Glomerular endothelial cell (primary cell): Measurements from ENCODE around the gene ABHD14A. TPM values are rescaled to one million over a fixed set of nuclear protein-coding genes. Genes with fewer than 3 reads are reported as not detected.
"Not testable (repeated sequence)": the region's sequence is repeated elsewhere in the genome, so short reads cannot be mapped to it uniquely, and the experiment has no call there.

ENCODE experiments used
- DNase-seq: peaks from one replicate; pipeline ENCODE4 v3.0.0-alpha.2; 2011; ENCODE audit warnings: low read depth, low spot score; ENCODE audit errors: extremely low read depth
- total RNA-seq: library from RNA; depleted of rRNA; stranded (reverse); fragments of >200 nt; gene quantifications from 2 replicates; pipeline ENCODE4 v1.2.3, GENCODE V29; 2015

ABHD14A gene
- total RNA-seq, result 13.5 and 17.0 TPM in 2 replicates

GRCh38 chr3:51974963-51975851, at the start of gene ABHD14A:
Gene ABHD14A (plus strand): TSS chr3:51975064. CDS start chr3:51975136, 72 bp downstream.
- DNase-seq, result no peak

- no peak for DNase-seq
Measured at GRCh38 chr3:51927061-51927977, 47.5 kb upstream of the ABHD14A start.

GRCh38 chr3:51928438-51928837, 46.4 kb upstream of the ABHD14A start:
- DNase-seq, result no peak

- not testable (repeated sequence) for DNase-seq
Measured at GRCh38 chr3:51928981-51929380, 45.9 kb upstream of the ABHD14A start.

- DNase-seq, result no peak
Measured at GRCh38 chr3:51929420-51930003, 45.4 kb upstream of the ABHD14A start.

- no peak for DNase-seq
Measured at GRCh38 chr3:51930439-51930838, 44.4 kb upstream of the ABHD14A start.

GRCh38 chr3:51931756-51932155, 43.1 kb upstream of the ABHD14A start:
- DNase-seq, result no peak

GRCh38 chr3:51932471-51933370, 42.1 kb upstream of the ABHD14A start:
- DNase-seq, result no peak

GRCh38 chr3:51933471-51934138, 41.3 kb upstream of the ABHD14A start:
- no peak for DNase-seq

- DNase-seq, result no peak
Measured at GRCh38 chr3:51934139-51934850, 40.6 kb upstream of the ABHD14A start.

GRCh38 chr3:51934991-51935885, 39.6 kb upstream of the ABHD14A start:
- DNase-seq, result no peak

- no peak for DNase-seq
Measured at GRCh38 chr3:51935886-51936755, 38.7 kb upstream of the ABHD14A start.

- DNase-seq, result no peak
Measured at GRCh38 chr3:51937014-51937413, 37.9 kb upstream of the ABHD14A start.

GRCh38 chr3:51937611-51938450, 37.0 kb upstream of the ABHD14A start:
- no peak for DNase-seq

GRCh38 chr3:51938780-51939425, 36.0 kb upstream of the ABHD14A start:
- DNase-seq, result no peak
